Right lung (tissue), 5 donors: ENCODE data around the gene ITLN1. TPM values are rescaled to one million over a fixed set of nuclear protein-coding genes. Genes with fewer than 3 reads are reported as not detected.

Experiments
- polyA plus RNA-seq, 5 donors: library from polyadenylated mRNA; unstranded; fragments of 120-200 nt; gene quantifications; one replicate each; pipeline versions ENCODE4 v1.2.1 to v1.2.3, GENCODE V29; 2013; ENCODE audit warnings: inconsistent platforms in 1 of 5, low replicate concordance in 1 of 5; ENCODE audit not compliant: insufficient read length in 5 of 5, insufficient read depth in 1 of 5

Gene ITLN1
- polyA plus RNA-seq, 5 donors = 0.38 to 1.6 (median 0.74) TPM

Other genes starting within 250 kb of the ITLN1 start
- under 1 TPM in 4 of 5 donors, not detected in 1; 0.06 to 0.23 (median 0.12) TPM for gene SLAMF1, start 238.1 kb downstream of the ITLN1 start, polyA plus RNA-seq
- 10 to 100 TPM in 1 of 5 donors, 1 to 10 TPM in 4; 5.5 to 10.9 (median 6.1) TPM for gene CD48, start 173.4 kb downstream of the ITLN1 start, polyA plus RNA-seq
- 1 to 10 TPM in 3 of 5 donors, under 1 TPM in 2; 0.49 to 2.2 (median 1.3) TPM for gene SLAMF7, start 145.9 kb downstream of the ITLN1 start, polyA plus RNA-seq
- under 1 TPM; 0.18 to 0.56 (median 0.44) TPM for gene LY9, start 89.0 kb downstream of the ITLN1 start, polyA plus RNA-seq
- gene CD244, start 22.3 kb downstream of the ITLN1 start, polyA plus RNA-seq = under 1 TPM; 0.28 to 0.97 (median 0.71) TPM
- gene ITLN2, start 69.6 kb upstream of the ITLN1 start, polyA plus RNA-seq = under 1 TPM in 1 of 5 donors, not detected in 4; 0.22 TPM
- 100 to 1,000 TPM in 1 of 5 donors, 10 to 100 TPM in 4; 76.0 to 110 (median 86.2) TPM for gene F11R, start 136.0 kb upstream of the ITLN1 start, polyA plus RNA-seq
- gene TSTD1, start 153.8 kb upstream of the ITLN1 start, polyA plus RNA-seq = 10 to 100 TPM; 32.7 to 51.5 (median 49.5) TPM
- gene USF1, start 160.8 kb upstream of the ITLN1 start, polyA plus RNA-seq = 10 to 100 TPM; 63.8 to 67.7 (median 64.3) TPM
- gene ARHGAP30, start 184.7 kb upstream of the ITLN1 start, polyA plus RNA-seq = 1 to 10 TPM; 2.8 to 4.7 (median 3.9) TPM
- 10 to 100 TPM in 2 of 5 donors, 1 to 10 TPM in 3; 7.3 to 11.9 (median 9.1) TPM for gene NECTIN4, start 204.4 kb upstream of the ITLN1 start, polyA plus RNA-seq
- gene KLHDC9, start 213.2 kb upstream of the ITLN1 start, polyA plus RNA-seq = 1 to 10 TPM; 3.8 to 8.0 (median 5.2) TPM
- gene PFDN2, start 232.9 kb upstream of the ITLN1 start, polyA plus RNA-seq = 10 to 100 TPM; 51.4 to 67.6 (median 53.5) TPM
- 10 to 100 TPM; 40.9 to 46.1 (median 42.5) TPM for gene NIT1, start 232.9 kb upstream of the ITLN1 start, polyA plus RNA-seq
- 10 to 100 TPM; 49.2 to 56.6 (median 50.4) TPM for gene DEDD, start 247.5 kb upstream of the ITLN1 start, polyA plus RNA-seq